Fibroblast of lung (primary cell): ENCODE measurements around the gene PSMD1.

Experiments used
- CTCF ChIP-seq, 2 donors: IDR thresholded peaks in 1 of 2; conservative IDR thresholded peaks in 1 of 2; 1 replicate in 1 of 2; 2 replicates in 1 of 2; pipeline ENCODE4 v1.5.1; 2011 to 2012; ENCODE audit warnings: low read length in 2 of 2, control low read depth in 1 of 2, inconsistent platforms in 1 of 2, low read depth in 1 of 2, mild to moderate bottlenecking in 1 of 2
- EZH2 ChIP-seq: IDR thresholded peaks from 2 replicates; pipeline ENCODE4 v1.5.1; 2012; ENCODE audit warnings: low read length, control low read depth, mild to moderate bottlenecking; ENCODE audit errors: missing control alignments

- TF ChIP-seq CTCF (conservative IDR thresholded peaks at IDR 0.05 in 1 of 2, IDR thresholded peaks at IDR 0.05 in 1 of 2; ENCODE audit: low read depth in 1 of 2, low read length in 2 of 2) (no peak), EZH2 (no peak)
Observed at GRCh38 chr2:231117148-231117547, 60.5 kb downstream of the PSMD1 start.
